Measurements from ENCODE around the gene RCVRN. TPM values are rescaled to one million over a fixed set of nuclear protein-coding genes. Genes with fewer than 3 reads are reported as not detected.

Gene RCVRN
- total and polyA plus RNA-seq, 2 of the 8 experiments (the other 6 are each of a cell fraction or from before 2014, with no cell fraction given) = not detected

GRCh38 chr17:9895923-9896322 lies 9.1 kb downstream of the RCVRN start:
- no peak overlapping the region for H2AFZ ChIP-seq (ENCODE audit: low read length)
- H2BK5ac ChIP-seq (ENCODE audit: low read depth, low read length) = no peak overlapping the region
- no peak overlapping the region for H2BK120ac ChIP-seq (replicated peaks; ENCODE audit: low read depth, low read length)
- no peak overlapping the region for H3K23ac ChIP-seq (ENCODE audit: insufficient read length)
- no peak overlapping the region for H3K18ac ChIP-seq (ENCODE audit: extremely low read depth, low read length)
- no peak overlapping the region for H3K27ac ChIP-seq (ENCODE audit: low read depth, low read length)
- no peaks in the 10 kb centered on the region for H4K20me1 ChIP-seq (replicated peaks in 1 of 2; ENCODE audit: control insufficient read depth in 1 of 2, insufficient read depth in 2 of 2, low read length in 2 of 2)
- H4K91ac ChIP-seq (replicated peaks; ENCODE audit: insufficient read length, low read length) = no peak overlapping the region
- no peak overlapping the region for H2BK15ac ChIP-seq (ENCODE audit: low read length)
- FAIRE-seq (no peak), DNase-seq (ENCODE audit: low read depth in 1 of 2, low spot score in 2 of 2) (no peak)
- no peaks in the 10 kb centered on the region for H3K79me2 ChIP-seq (ENCODE audit: control insufficient read depth in 1 of 2, insufficient read depth in 2 of 2, low read length in 2 of 2)
- no peak overlapping the region for H3K14ac ChIP-seq (ENCODE audit: insufficient read length)
- no peak overlapping the region for H2AK5ac ChIP-seq (ENCODE audit: low read depth, low read length)
- H2BK12ac ChIP-seq (ENCODE audit: low read depth, low read length) = no peak overlapping the region
- H3K23me2 ChIP-seq (ENCODE audit: low read depth, low read length) = no peaks in the 10 kb centered on the region
- H3K36me3 ChIP-seq (ENCODE audit: control insufficient read depth in 2 of 4, insufficient read depth in 4 of 4, low read length in 3 of 4) = no peaks in the 10 kb centered on the region
- no peaks in the 10 kb centered on the region for H3K4me1 ChIP-seq (replicated peaks in 1 of 4; ENCODE audit: control insufficient read depth in 3 of 4, insufficient read depth in 4 of 4, low read length in 3 of 4)
- H4K5ac ChIP-seq (ENCODE audit: insufficient read length, low read depth, low read length) = no peak overlapping the region
- H4K8ac ChIP-seq (ENCODE audit: extremely low read depth, insufficient read depth, low read length) = no peak overlapping the region
- ChIA-PET CTCF (ENCODE audit: partially characterized antibody) (interaction anchor here (0.7 to 9.7 kb wide), 2 partner anchors 7 to 11 kb away, joined by 3 to 101 read pairs; partner anchors contain the start of gene RCVRN), POLR2A (ENCODE audit: partially characterized antibody) (no interaction called here)
- TF ChIP-seq HDAC6 (IDR thresholded peaks at IDR 0.05; ENCODE audit: low read depth, low read length) (no peak), JUN (IDR thresholded peaks at IDR 0.05; ENCODE audit: low read depth, low read length) (no peak), EGR1 (IDR thresholded peaks at IDR 0.05; ENCODE audit: borderline replicate concordance, low read depth, low read length) (no peak), SAP30 (IDR thresholded peaks at IDR 0.05; ENCODE audit: insufficient read depth, insufficient replicate concordance, low read length) (no peak), RBBP5 (IDR thresholded peaks at IDR 0.05; ENCODE audit: borderline replicate concordance, low read depth, low read length) (no peak), EP300 (IDR thresholded peaks at IDR 0.05; ENCODE audit: borderline replicate concordance in 1 of 2, low read depth in 2 of 2, low read length in 2 of 2) (no peak), NANOG (IDR thresholded peaks at IDR 0.05; ENCODE audit: insufficient read depth, low read depth, low read length, poor library complexity, severe bottlenecking) (no peak)
- no peak overlapping the region for H2BK20ac ChIP-seq (ENCODE audit: low read length)
- H3K4me3 ChIP-seq (ENCODE audit: extremely low read depth in 1 of 4, insufficient read depth in 2 of 4, low read depth in 3 of 4, low read length in 4 of 4) = no peak overlapping the region
- H3K9ac ChIP-seq (replicated peaks in 1 of 4; ENCODE audit: extremely low read depth in 1 of 4, low read depth in 3 of 4, low read length in 3 of 4) = no peak overlapping the region
- H3K9me3 ChIP-seq (ENCODE audit: insufficient read depth in 2 of 2, low read depth in 1 of 2, low read length in 1 of 2) = no peaks in the 10 kb centered on the region
- no peak overlapping the region for H3K56ac ChIP-seq (replicated peaks; ENCODE audit: insufficient read length, low read depth, low read length)
- H3K4ac ChIP-seq (replicated peaks; ENCODE audit: insufficient read length, low read depth, low read length) = no peak overlapping the region
- H3K27me3 ChIP-seq (replicated peaks in 1 of 4; ENCODE audit: control insufficient read depth in 3 of 4, extremely low read depth in 1 of 4, insufficient read depth in 3 of 4, low read length in 3 of 4) = no peaks in the 10 kb centered on the region
- no peaks in the 10 kb centered on the region for H3K79me1 ChIP-seq (ENCODE audit: low read depth, low read length)
- no peak overlapping the region for H3K4me2 ChIP-seq (ENCODE audit: insufficient read depth in 1 of 2, low read depth in 2 of 2, low read length in 2 of 2)

Measured in H1 (cell line).